Ovary (tissue), 9 donors: Measurements from ENCODE around the gene GPR55. TPM values are rescaled to one million over a fixed set of nuclear protein-coding genes. Genes with fewer than 3 reads are reported as not detected.

Experiments used
- DNase-seq, 5 donors: peaks; one replicate each; pipeline ENCODE4 v3.0.0-alpha.2; 2019 to 2020
- H3K27ac ChIP-seq, 2 donors: fragments of 200-600 bp; one replicate each; pipeline versions ENCODE4 v1.5.1 to v1.8.0; 2019 to 2022
- H3K27me3 ChIP-seq: fragments of 200-600 bp; one replicate; pipeline ENCODE4 v1.8.0; 2022
- H3K36me3 ChIP-seq: fragments of 200-600 bp; sonication (generic); one replicate; pipeline ENCODE4 v1.5.1; 2019
- H3K4me1 ChIP-seq: one replicate; pipeline ENCODE4 v1.8.1; 2013; ENCODE audit warnings: mild to moderate bottlenecking, moderate library complexity; ENCODE audit not compliant: insufficient read depth
- H3K4me3 ChIP-seq: fragments of 200-600 bp; sonication (generic); one replicate; pipeline ENCODE4 v1.5.1; 2017
- H3K9me3 ChIP-seq, 2 donors: fragments of 200-600 bp in 1 of 2; sonication (generic) in 1 of 2; one replicate each; pipeline versions ENCODE4 v1.5.1 to v1.8.1; 2013 to 2019; ENCODE audit warnings: mild to moderate bottlenecking in 1 of 2, moderate library complexity in 1 of 2
- CTCF ChIP-seq, 3 donors: fragments of 450-650 bp in 2 of 3; fragments of 200-600 bp in 1 of 3; IDR thresholded peaks; one replicate each; pipeline versions ENCODE4 v1.5.1 to v1.8.0; 2016 to 2022; ENCODE audit warnings: antibody characterized with exemption in 3 of 3, mild to moderate bottlenecking in 1 of 3
- EP300 ChIP-seq: sonication (generic); formaldehyde crosslinking; IDR thresholded peaks from one replicate; pipeline ENCODE4 v1.6.1; 2017; ENCODE audit warnings: antibody characterized with exemption
- POLR2A ChIP-seq: fragments of 450-650 bp; IDR thresholded peaks from one replicate; pipeline ENCODE4 v1.6.1; 2017; ENCODE audit warnings: antibody characterized with exemption, mild to moderate bottlenecking, moderate library complexity
- WGBS, 3 donors: extraction: QIAGEN DNeasy Blood & Tissue Kit in 1 of 3; methylation state at CpG; one replicate each; pipeline versions ENCODE4 v1.1.5 to v1.1.7; 2013 to 2017; 5-methylcytosine and 5-hydroxymethylcytosine counted together
- intact Hi-C, 4 donors: fragments of 100-400 bp; cut with DNase I; formaldehyde crosslinking; loops; one replicate each; pipeline versions ENCODE4 v1.11.0 to v1.15.1; 2022 to 2023
- polyA plus RNA-seq, 2 donors: library from polyadenylated mRNA; stranded (reverse); fragments of 200-250 nt in 1 of 2; fragments of 350-450 nt in 1 of 2; fragmentation: Illumina TruSeq in 1 of 2; extraction: RNeasy Lipid Tissue Mini Kit (QIAGEN cat#74804) in 1 of 2; gene quantifications; one replicate each; pipeline ENCODE4 v1.2.3, GENCODE V29; 2013 to 2014
- total RNA-seq, 7 donors: library from RNA; depleted of rRNA in 2 of 7; stranded (reverse); fragments of >200 nt in 2 of 7; fragmentation: NEBNext Ultra II Directional in 3 of 7; extraction: Animal tissue kit (Norgen Biotek cat#: 25700) in 3 of 7; gene quantifications; one replicate each; pipeline versions ENCODE4 v1.1.0 to v1.2.4, GENCODE V29; 2016 to 2023
- donor health status: DM: no; HTN: no; CAD: no; lungs with moderate emphysema.
- donor health status: DM: no; HTN: no; CAD: no.
- donor health status: Bipolar disorder and iron deficiency.
- donor health status: DM: yes; HTN: yes; CAD: no.
- donor health status: DM: no; HTN: no; CAD: no.
- donor health status: DM: yes; HTN: yes; CAD: no.

Gene GPR55
- total and polyA plus RNA-seq, 9 donors, result 0.05 to 0.20 (median 0.14) TPM; not detected in 5

GRCh38 chr2:230889911-230890601 is 35.0 kb downstream of the GPR55 start:
- no peak for TF ChIP-seq EP300
- no peak for TF ChIP-seq CTCF (IDR thresholded peaks at IDR 0.05)
- TF ChIP-seq POLR2A, result no peak
- Histone ChIP-seq H3K9me3 (no peaks in the 10 kb centered on the region), H3K27ac (no peak overlapping the region), H3K4me1 (no peaks in the 10 kb centered on the region), H3K27me3 (no peaks in the 10 kb centered on the region), H3K4me3 (no peak overlapping the region), H3K36me3 (no peaks in the 10 kb centered on the region)
- intact Hi-C loops, result no loop called here
- DNase-seq, result no peak
- WGBS, 3 donors, result 87 to 90% (median 90%) methylated on average over 22 of the region's 22 CpGs

- intact Hi-C loops, result no loop called here
Measured at GRCh38 chr2:230888824-230889400, 36.1 kb downstream of the GPR55 start.

DNA sequence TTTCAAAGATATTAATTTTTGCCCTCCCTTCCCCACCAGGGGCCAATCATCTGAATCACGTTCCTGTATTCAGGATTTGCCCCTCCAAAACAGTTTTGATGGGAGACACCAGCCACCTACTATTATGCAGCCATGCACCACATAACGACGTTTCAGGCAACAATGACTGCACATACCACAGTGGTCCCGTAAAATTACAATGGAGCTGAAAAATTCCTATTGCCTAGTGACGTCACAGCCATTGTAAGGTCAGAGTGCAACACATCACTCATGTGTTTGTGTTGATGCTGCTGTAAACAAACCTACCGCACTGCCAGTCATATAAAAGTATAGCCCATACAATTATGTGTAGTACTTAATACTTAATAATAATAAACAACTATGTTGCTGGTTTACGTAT is 37.7 kb downstream of the GPR55 start:
- Histone ChIP-seq H3K27ac (no peak overlapping the region), H3K4me3 (no peak overlapping the region), H3K4me1 (no peaks in the 10 kb centered on the region), H3K9me3 (no peaks in the 10 kb centered on the region), H3K27me3 (no peaks in the 10 kb centered on the region), H3K36me3 (no peaks in the 10 kb centered on the region)
- 80 to 83% (median 82%) methylated on average over 7 of the region's 7 CpGs for WGBS, 3 donors
- no peak for TF ChIP-seq CTCF (IDR thresholded peaks at IDR 0.05)
- TF ChIP-seq EP300, result no peak
- TF ChIP-seq POLR2A, result no peak
- DNase-seq, result no peak
- intact Hi-C loops, result no loop called here

More at GRCh38 chr2:230888824-230889400, 36.1 kb downstream of the GPR55 start:
- Histone ChIP-seq H3K4me3 (no peak overlapping the region), H3K27me3 (no peaks in the 10 kb centered on the region), H3K27ac (no peak overlapping the region), H3K9me3 (no peaks in the 10 kb centered on the region), H3K4me1 (no peaks in the 10 kb centered on the region), H3K36me3 (no peaks in the 10 kb centered on the region)
- WGBS, 3 donors, result 90 to 95% (median 91%) methylated on average over 14 of the region's 14 CpGs
- no peak for DNase-seq
- TF ChIP-seq CTCF (IDR thresholded peaks at IDR 0.05), result no peak
- no peak for TF ChIP-seq POLR2A
- TF ChIP-seq EP300, result no peak

- WGBS, 3 donors, result 56 to 69% (median 67%) methylated on average over 12 to 14 of the region's 14 CpGs
- H3K27me3 ChIP-seq, result no peaks in the 10 kb centered on the region
- H3K27ac ChIP-seq, result no peak overlapping the region
- intact Hi-C loops, result no loop called here
- no peaks in the 10 kb centered on the region for H3K36me3 ChIP-seq
- no peaks in the 10 kb centered on the region for H3K4me1 ChIP-seq
- no peak for TF ChIP-seq POLR2A
- H3K4me3 ChIP-seq, result no peak overlapping the region
- no peak for DNase-seq
- H3K9me3 ChIP-seq, result no peaks in the 10 kb centered on the region
Measured at GRCh38 chr2:230886671-230887071, 38.4 kb downstream of the GPR55 start.

DNA sequence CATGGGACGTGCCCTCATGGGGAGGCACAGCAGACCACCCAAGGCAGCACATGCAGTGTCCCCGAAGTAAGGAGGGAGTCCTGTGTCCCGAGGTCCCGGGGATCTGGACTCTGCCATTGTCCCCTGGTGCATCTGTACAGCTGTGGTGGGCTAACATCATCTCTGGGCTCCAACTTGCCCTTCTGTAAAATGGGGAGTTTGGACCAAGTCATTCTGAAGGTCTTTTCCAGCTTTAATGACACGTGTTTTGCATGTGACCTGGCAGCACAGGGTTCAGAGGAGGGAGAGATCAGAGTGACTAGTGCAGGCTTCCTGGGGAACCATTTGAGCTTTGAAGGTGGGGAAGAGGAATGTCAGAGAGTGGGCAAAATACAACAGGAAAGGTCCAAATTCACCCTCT is 38.8 kb downstream of the GPR55 start:
- Histone ChIP-seq H3K36me3 (no peaks in the 10 kb centered on the region), H3K27ac (no peak overlapping the region), H3K4me3 (no peak overlapping the region), H3K4me1 (no peaks in the 10 kb centered on the region), H3K9me3 (no peaks in the 10 kb centered on the region), H3K27me3 (no peaks in the 10 kb centered on the region)
- TF ChIP-seq EP300 (no peak), POLR2A (no peak)
- no peak for DNase-seq
- WGBS, 3 donors, result 64 to 78% (median 70%) methylated on average over 5 of the region's 5 CpGs
- intact Hi-C loops, result no loop called here
